WTC11 (cell line): ENCODE data around the gene NOC2L. TPM values are rescaled to one million over a fixed set of nuclear protein-coding genes. Genes with fewer than 3 reads are reported as not detected.

Experiments
- ATF3 ChIP-seq: sonication (generic); formaldehyde crosslinking; conservative IDR thresholded peaks from 2 replicates; pipeline ENCODE4 v1.8.1; 2022; ENCODE audit warnings: mild to moderate bottlenecking, missing genetic modification reagents
- CDX4 ChIP-seq: fragments of 250-450 bp; sonication (Bioruptor Pico); IDR thresholded peaks from 2 replicates; pipeline ENCODE4 v1.9.0; 2021; ENCODE audit warnings: moderate library complexity, mild to moderate bottlenecking, inconsistent platforms, borderline replicate concordance
- E2F1 ChIP-seq: sonication (generic); formaldehyde crosslinking; IDR thresholded peaks from 2 replicates; pipeline ENCODE4 v1.8.0; 2022; ENCODE audit warnings: mild to moderate bottlenecking, missing genetic modification reagents
- E2F5 ChIP-seq: sonication (generic); formaldehyde crosslinking; IDR thresholded peaks from 2 replicates; pipeline ENCODE4 v1.8.1; 2022; ENCODE audit warnings: mild to moderate bottlenecking, moderate library complexity, missing genetic modification reagents
- ERG ChIP-seq: fragments of 250-450 bp; sonication (Bioruptor Pico); IDR thresholded peaks from 2 replicates; pipeline ENCODE4 v1.8.0; 2021; ENCODE audit warnings: mild to moderate bottlenecking
- FOXJ3 ChIP-seq: sonication (generic); formaldehyde crosslinking; IDR thresholded peaks from 2 replicates; pipeline ENCODE4 v1.9.0; 2021; ENCODE audit warnings: missing genetic modification reagents, mild to moderate bottlenecking, borderline replicate concordance
- FOXP1 ChIP-seq: sonication (generic); formaldehyde crosslinking; IDR thresholded peaks from 2 replicates; pipeline ENCODE4 v1.8.0; 2022; ENCODE audit warnings: missing genetic modification reagents, mild to moderate bottlenecking, moderate library complexity, borderline replicate concordance
- FOXP4 ChIP-seq: sonication (generic); formaldehyde crosslinking; IDR thresholded peaks from 2 replicates; pipeline ENCODE4 v1.8.0; 2022; ENCODE audit warnings: mild to moderate bottlenecking, missing genetic modification reagents
- GABPB1 ChIP-seq: sonication (generic); formaldehyde crosslinking; IDR thresholded peaks from 2 replicates; pipeline ENCODE4 v1.8.1; 2023; ENCODE audit warnings: mild to moderate bottlenecking, missing genetic modification reagents
- GRHL2 ChIP-seq: fragments of 250-450 bp; sonication (Bioruptor Pico); IDR thresholded peaks from 2 replicates; pipeline ENCODE4 v1.8.0; 2022; ENCODE audit warnings: mild to moderate bottlenecking, moderate library complexity; ENCODE audit not compliant: insufficient replicate concordance, severe bottlenecking
- MAX ChIP-seq: sonication (generic); formaldehyde crosslinking; IDR thresholded peaks from 2 replicates; pipeline ENCODE4 v1.8.0; 2022; ENCODE audit warnings: mild to moderate bottlenecking, missing genetic modification reagents
- MXD4 ChIP-seq: fragments of 250-450 bp; sonication (Bioruptor Pico); IDR thresholded peaks from 2 replicates; pipeline ENCODE4 v1.8.0; 2021; ENCODE audit warnings: mild to moderate bottlenecking, moderate library complexity, borderline replicate concordance
- NFATC4 ChIP-seq: fragments of 250-450 bp; sonication (Bioruptor Pico); IDR thresholded peaks from 2 replicates; pipeline ENCODE4 v1.9.0; 2021; ENCODE audit warnings: mild to moderate bottlenecking
- OVOL2 ChIP-seq: fragments of 250-450 bp; sonication (Bioruptor Pico); IDR thresholded peaks from 2 replicates; pipeline ENCODE4 v1.9.0; 2021; ENCODE audit warnings: mild to moderate bottlenecking, borderline replicate concordance
- SMAD4 ChIP-seq: sonication (generic); formaldehyde crosslinking; IDR thresholded peaks from 2 replicates; pipeline ENCODE4 v1.8.0; 2022; ENCODE audit warnings: mild to moderate bottlenecking, missing genetic modification reagents
- SP1 ChIP-seq: sonication (generic); formaldehyde crosslinking; conservative IDR thresholded peaks from 2 replicates; pipeline ENCODE4 v1.8.1; 2022; ENCODE audit warnings: missing genetic modification reagents
- TP53 ChIP-seq: sonication (generic); formaldehyde crosslinking; IDR thresholded peaks from 2 replicates; pipeline ENCODE4 v1.8.1; 2023; ENCODE audit warnings: mild to moderate bottlenecking, missing genetic modification reagents
- USF1 ChIP-seq: sonication (generic); formaldehyde crosslinking; IDR thresholded peaks from 2 replicates; pipeline ENCODE4 v1.8.0; 2022; ENCODE audit warnings: mild to moderate bottlenecking, missing genetic modification reagents
- ZNF317 ChIP-seq: sonication (generic); formaldehyde crosslinking; IDR thresholded peaks from 2 replicates; pipeline ENCODE4 v1.8.1; 2023; ENCODE audit warnings: low read depth, mild to moderate bottlenecking, moderate library complexity, missing genetic modification reagents, borderline replicate concordance
- ZNF396 ChIP-seq: fragments of 250-450 bp; sonication (Bioruptor Pico); IDR thresholded peaks from 2 replicates; pipeline ENCODE4 v1.8.0; 2021; ENCODE audit warnings: mild to moderate bottlenecking, moderate library complexity, borderline replicate concordance
- ZNF532 ChIP-seq: fragments of 250-450 bp; sonication (Bioruptor Pico); IDR thresholded peaks from 2 replicates; pipeline ENCODE4 v1.9.0; 2021; ENCODE audit warnings: mild to moderate bottlenecking, borderline replicate concordance
- ZNF671 ChIP-seq: fragments of 250-450 bp; sonication (Bioruptor Pico); IDR thresholded peaks from 2 replicates; pipeline ENCODE4 v1.8.0; 2021; ENCODE audit warnings: mild to moderate bottlenecking
- ZSCAN18 ChIP-seq: fragments of 250-450 bp; sonication (Bioruptor Pico); IDR thresholded peaks from 2 replicates; pipeline ENCODE4 v2.1.2; 2022; ENCODE audit warnings: mild to moderate bottlenecking, moderate library complexity
- total RNA-seq: library from RNA; stranded (reverse); gene quantifications from 3 replicates; pipeline ENCODE4 v1.2.3, GENCODE V29; 2021

NOC2L gene
- total RNA-seq, 1 experiment from 2014 or later: 182 TPM

GRCh38 chr1:958823-959730 lies at the start of gene NOC2L (continued):
- no peak; the same call in 1 of the 2 replicates for TF ChIP-seq E2F5 (CRISPR knock-in tag)
- TF ChIP-seq ZNF396 (CRISPR knock-in tag): no peak
- TF ChIP-seq TP53 (CRISPR knock-in tag): peak; percentile 32; the same call in 1 of the 2 replicates
- TF ChIP-seq SP1 (CRISPR knock-in tag): peak; percentile 98
- TF ChIP-seq FOXP4: no peak
- no peak for TF ChIP-seq ATF3 (CRISPR knock-in tag)
- TF ChIP-seq GRHL2 (CRISPR knock-in tag): no peak
- TF ChIP-seq NFATC4 (CRISPR knock-in tag): no peak
- no peak for TF ChIP-seq MXD4 (CRISPR knock-in tag)
- TF ChIP-seq ZNF532: no peak
- TF ChIP-seq ERG (CRISPR knock-in tag): no peak
- no peak for TF ChIP-seq E2F1 (CRISPR knock-in tag)
- no peak for TF ChIP-seq ZSCAN18 (CRISPR knock-in tag)
- no peak for TF ChIP-seq OVOL2 (CRISPR knock-in tag)
- TF ChIP-seq ZNF671 (CRISPR knock-in tag): no peak
- no peak for TF ChIP-seq SMAD4 (CRISPR knock-in tag)
- no peak for TF ChIP-seq FOXJ3 (CRISPR knock-in tag)
- peak; percentile 35; the same call in 1 of the 2 replicates for TF ChIP-seq FOXP1 (CRISPR knock-in tag)
- TF ChIP-seq USF1 (CRISPR knock-in tag): no peak
- no peak for TF ChIP-seq ZNF317 (CRISPR knock-in tag)
- TF ChIP-seq MAX (CRISPR knock-in tag): peak; percentile 75; the same call in 1 of the 2 replicates
- no peak for TF ChIP-seq CDX4 (CRISPR knock-in tag)
- peak; percentile 47 for TF ChIP-seq GABPB1 (CRISPR knock-in tag)
